ENCODE data around the gene PXN. TPM values are rescaled to one million over a fixed set of nuclear protein-coding genes. Genes with fewer than 3 reads are reported as not detected.
A peak's percentile ranks its signal among the peaks of the same experiment; 100 is the strongest.

Gene PXN
- total and polyA plus RNA-seq, 2 of the 13 experiments (the other 11 are each of a cell fraction or from before 2014, with no cell fraction given), result 13.6 to 14.2 TPM

DNA sequence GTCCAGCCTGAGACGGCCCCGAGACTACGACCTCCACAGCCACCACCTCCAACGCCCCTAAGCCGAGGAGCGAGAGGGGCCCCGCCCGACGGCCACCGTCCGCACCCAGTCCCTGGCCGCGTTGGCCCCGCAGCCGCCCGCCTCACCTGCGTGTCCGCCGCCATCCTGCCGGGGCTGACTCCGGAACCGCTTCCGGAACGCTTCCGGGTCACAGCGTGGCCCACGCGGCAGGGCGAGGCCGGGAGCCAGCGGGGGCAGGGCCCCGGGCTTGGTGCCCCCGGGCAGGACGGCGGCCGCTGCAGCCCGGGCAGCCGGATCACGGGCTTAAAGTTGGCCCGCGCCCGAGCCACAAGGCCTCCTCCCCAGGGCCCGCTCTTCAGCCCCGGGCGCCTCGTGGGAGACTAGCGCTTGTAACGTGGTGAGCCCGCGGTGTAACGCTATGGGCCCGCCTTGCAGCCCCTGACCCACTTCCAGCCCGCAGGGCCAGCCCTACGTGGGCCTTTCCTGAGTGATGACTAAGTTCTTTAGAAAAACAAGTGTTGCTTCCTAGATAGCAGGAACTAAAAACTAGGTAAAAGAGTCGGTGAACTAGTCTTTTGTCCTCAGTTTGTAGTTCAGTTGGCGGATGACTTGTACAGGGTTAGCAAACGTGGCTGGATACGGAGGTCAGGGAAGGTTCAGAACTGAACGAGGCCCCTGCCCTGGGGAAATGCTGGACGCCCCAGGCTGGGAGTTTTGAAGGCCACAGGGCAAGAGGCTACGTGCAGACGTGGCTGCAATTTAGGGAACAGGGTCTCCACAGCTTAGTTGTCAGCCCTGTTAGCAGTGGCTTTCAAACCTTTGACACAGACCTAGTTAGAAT, 70.8 kb downstream of the PXN start, which contains the start of gene GCN1 (continued):
- TF ChIP-seq, protein P1, sequence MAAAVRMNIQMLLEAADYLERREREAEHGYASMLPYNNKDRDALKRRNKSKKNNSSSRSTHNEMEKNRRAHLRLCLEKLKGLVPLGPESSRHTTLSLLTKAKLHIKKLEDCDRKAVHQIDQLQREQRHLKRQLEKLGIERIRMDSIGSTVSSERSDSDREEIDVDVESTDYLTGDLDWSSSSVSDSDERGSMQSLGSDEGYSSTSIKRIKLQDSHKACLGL (CRISPR knock-in tag; IDR thresholded peaks at IDR 0.05), result peak; percentile 93
- TF ChIP-seq CHD2 (IDR thresholded peaks at IDR 0.05; ENCODE audit: low read depth, low read length) (peak; percentile 63; the same call in 1 of the 2 replicates), CEBPG (CRISPR knock-in tag; IDR thresholded peaks at IDR 0.05) (no peak), ZNF563 (CRISPR knock-in tag; IDR thresholded peaks at IDR 0.05) (peak; percentile 94), ZNF546 (CRISPR knock-in tag; conservative IDR thresholded peaks at IDR 0.05) (peak; percentile 90; the same call in 1 of the 2 replicates), PITX1 (CRISPR knock-in tag; IDR thresholded peaks at IDR 0.05) (peak; percentile 48; the same call in 1 of the 2 replicates), ZFX (CRISPR knock-in tag; IDR thresholded peaks at IDR 0.05; ENCODE audit: low read depth) (peak; percentile 98), FOXO1 (CRISPR knock-in tag; IDR thresholded peaks at IDR 0.05) (peak; percentile 13; the same call in 1 of the 2 replicates), MYC (CRISPR knock-in tag; IDR thresholded peaks at IDR 0.05; ENCODE audit: borderline replicate concordance) (peak; percentile 100), ZNF354B (CRISPR knock-in tag; IDR thresholded peaks at IDR 0.05) (no peak), ZNF350 (CRISPR knock-in tag; IDR thresholded peaks at IDR 0.05; ENCODE audit: borderline replicate concordance, low read depth) (peak; percentile 66; the same call in 1 of the 2 replicates), ZBTB3 (CRISPR knock-in tag; IDR thresholded peaks at IDR 0.05; ENCODE audit: borderline replicate concordance, low read depth) (peak; percentile 48; the same call in 1 of the 2 replicates), SP5 (CRISPR knock-in tag; IDR thresholded peaks at IDR 0.05; ENCODE audit: borderline replicate concordance, low read depth) (no peak), SYNCRIP (IDR thresholded peaks at IDR 0.05; ENCODE audit: insufficient read depth, low read depth, low read length) (no peak), PRPF4 (IDR thresholded peaks at IDR 0.05; ENCODE audit: low read depth, low read length, poor library complexity, severe bottlenecking) (no peak), SALL2 (CRISPR knock-in tag; IDR thresholded peaks at IDR 0.05) (peak; percentile 92), NFIC (IDR thresholded peaks at IDR 0.05; ENCODE audit: low read length) (no peak), ZNF3 (CRISPR knock-in tag; IDR thresholded peaks at IDR 0.05) (no peak), MIER2 (CRISPR knock-in tag; IDR thresholded peaks at IDR 0.05) (no peak), PRMT3 (CRISPR knock-in tag; IDR thresholded peaks at IDR 0.05; ENCODE audit: borderline replicate concordance, low read depth) (no peak), CENPT (CRISPR knock-in tag; IDR thresholded peaks at IDR 0.05; ENCODE audit: low read depth) (0 out of 2 replicates have a peak, but pooled peaks have one; percentile 29)
- TF ChIP-seq, protein P2, sequence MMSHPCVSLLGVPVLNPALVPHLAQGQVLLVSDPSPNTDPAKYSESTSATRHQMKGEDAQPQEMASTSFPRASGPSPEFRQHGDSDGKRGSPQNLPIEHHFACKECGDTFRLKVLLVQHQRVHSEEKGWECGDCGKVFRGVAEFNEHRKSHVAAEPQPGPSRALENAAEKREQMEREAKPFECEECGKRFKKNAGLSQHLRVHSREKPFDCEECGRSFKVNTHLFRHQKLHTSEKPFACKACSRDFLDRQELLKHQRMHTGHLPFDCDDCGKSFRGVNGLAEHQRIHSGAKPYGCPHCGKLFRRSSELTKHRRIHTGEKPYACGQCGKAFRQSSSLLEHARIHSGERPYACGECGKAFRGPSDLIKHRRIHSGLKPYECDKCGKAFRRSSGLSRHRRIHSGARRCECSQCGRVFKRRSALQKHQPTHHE (CRISPR knock-in tag; IDR thresholded peaks at IDR 0.05; ENCODE audit: borderline replicate concordance), result peak; percentile 59; the same call in 1 of the 2 replicates
- TF ChIP-seq, protein P3, sequence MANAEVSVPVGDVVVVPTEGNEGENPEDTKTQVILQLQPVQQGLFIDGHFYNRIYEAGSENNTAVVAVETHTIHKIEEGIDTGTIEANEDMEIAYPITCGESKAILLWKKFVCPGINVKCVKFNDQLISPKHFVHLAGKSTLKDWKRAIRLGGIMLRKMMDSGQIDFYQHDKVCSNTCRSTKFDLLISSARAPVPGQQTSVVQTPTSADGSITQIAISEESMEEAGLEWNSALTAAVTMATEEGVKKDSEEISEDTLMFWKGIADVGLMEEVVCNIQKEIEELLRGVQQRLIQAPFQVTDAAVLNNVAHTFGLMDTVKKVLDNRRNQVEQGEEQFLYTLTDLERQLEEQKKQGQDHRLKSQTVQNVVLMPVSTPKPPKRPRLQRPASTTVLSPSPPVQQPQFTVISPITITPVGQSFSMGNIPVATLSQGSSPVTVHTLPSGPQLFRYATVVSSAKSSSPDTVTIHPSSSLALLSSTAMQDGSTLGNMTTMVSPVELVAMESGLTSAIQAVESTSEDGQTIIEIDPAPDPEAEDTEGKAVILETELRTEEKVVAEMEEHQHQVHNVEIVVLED (CRISPR knock-in tag; IDR thresholded peaks at IDR 0.05; ENCODE audit: borderline replicate concordance), result peak; percentile 88
- TF ChIP-seq, protein P4, sequence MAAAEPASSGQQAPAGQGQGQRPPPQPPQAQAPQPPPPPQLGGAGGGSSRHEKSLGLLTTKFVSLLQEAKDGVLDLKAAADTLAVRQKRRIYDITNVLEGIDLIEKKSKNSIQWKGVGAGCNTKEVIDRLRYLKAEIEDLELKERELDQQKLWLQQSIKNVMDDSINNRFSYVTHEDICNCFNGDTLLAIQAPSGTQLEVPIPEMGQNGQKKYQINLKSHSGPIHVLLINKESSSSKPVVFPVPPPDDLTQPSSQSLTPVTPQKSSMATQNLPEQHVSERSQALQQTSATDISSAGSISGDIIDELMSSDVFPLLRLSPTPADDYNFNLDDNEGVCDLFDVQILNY (CRISPR knock-in tag; conservative IDR thresholded peaks at IDR 0.05), result 0 out of 2 replicates have a peak, but pooled peaks have one; percentile 53

All from HepG2 (cell line).